H9 (cell line): ENCODE results near the gene OSBPL9. TPM values are rescaled to one million over a fixed set of nuclear protein-coding genes. Genes with fewer than 3 reads are reported as not detected.

Source experiments
- DNase-seq: peaks from one replicate; pipeline ENCODE4 v3.0.0-alpha.2; 2017
- H2AFZ ChIP-seq: one replicate; pipeline ENCODE4 v1.6.1; 2013; ENCODE audit warnings: mild to moderate bottlenecking, low read length, control low read depth, moderate library complexity
- H2AK5ac ChIP-seq: 2 replicates; pipeline ENCODE4 v1.6.1; 2013; ENCODE audit warnings: low read length, control low read depth, mixed read lengths; ENCODE audit not compliant: insufficient read length
- H2BK120ac ChIP-seq: one replicate; pipeline ENCODE4 v1.6.1; 2013; ENCODE audit warnings: low read depth, mild to moderate bottlenecking, low read length, control low read depth, inconsistent platforms; ENCODE audit not compliant: poor library complexity, severe bottlenecking
- H2BK12ac ChIP-seq: 2 replicates; pipeline ENCODE4 v1.6.1; 2013; ENCODE audit warnings: low read length, control low read depth, mixed read lengths, low read depth; ENCODE audit not compliant: insufficient read length
- H2BK15ac ChIP-seq: 2 replicates; pipeline ENCODE4 v1.6.1; 2013; ENCODE audit warnings: low read depth, low read length, control low read depth
- H2BK20ac ChIP-seq: one replicate; pipeline ENCODE4 v1.6.1; 2013; ENCODE audit warnings: low read depth, mild to moderate bottlenecking, low read length, control low read depth, inconsistent platforms; ENCODE audit not compliant: poor library complexity, severe bottlenecking
- H2BK5ac ChIP-seq: 2 replicates; pipeline ENCODE4 v1.6.1; 2013; ENCODE audit warnings: low read length, control low read depth, mixed read lengths; ENCODE audit not compliant: insufficient read length
- H3K14ac ChIP-seq: 2 replicates; pipeline ENCODE4 v1.6.1; 2013; ENCODE audit warnings: low read length, control low read depth; ENCODE audit not compliant: insufficient read depth
- H3K18ac ChIP-seq: 2 replicates; pipeline ENCODE4 v1.6.1; 2013; ENCODE audit warnings: low read depth, mild to moderate bottlenecking, mixed read lengths, low read length, control low read depth; ENCODE audit not compliant: insufficient read length
- H3K23ac ChIP-seq: 2 replicates; pipeline ENCODE4 v1.6.1; 2013; ENCODE audit warnings: low read length, control low read depth, mixed read lengths, low read depth; ENCODE audit not compliant: insufficient read length
- H3K23me2 ChIP-seq: 2 replicates; pipeline ENCODE4 v1.6.1; 2013; ENCODE audit warnings: low read depth, mild to moderate bottlenecking, mixed read lengths, low read length, control low read depth; ENCODE audit not compliant: insufficient read length, poor library complexity, severe bottlenecking
- H3K27ac ChIP-seq: 2 replicates; pipeline ENCODE4 v1.5.1; 2013; ENCODE audit warnings: low read length, control low read depth, mixed read lengths, low read depth; ENCODE audit not compliant: insufficient read length
- H3K27me3 ChIP-seq: 2 replicates; pipeline ENCODE4 v1.6.1; 2013; ENCODE audit warnings: low read length, control low read depth, inconsistent platforms; ENCODE audit not compliant: insufficient read depth
- H3K4ac ChIP-seq: 2 replicates; pipeline ENCODE4 v1.6.1; 2013; ENCODE audit warnings: low read depth, mild to moderate bottlenecking, control low read depth, inconsistent platforms, low read length, moderate library complexity
- H3K4me1 ChIP-seq: 2 replicates; pipeline ENCODE4 v1.6.1; 2013; ENCODE audit warnings: low read length, control low read depth, inconsistent platforms; ENCODE audit not compliant: insufficient read depth
- H3K4me2 ChIP-seq: 2 replicates; pipeline ENCODE4 v1.6.1; 2013; ENCODE audit warnings: low read length, control low read depth, mixed read lengths; ENCODE audit not compliant: insufficient read length, insufficient read depth
- H3K56ac ChIP-seq: 2 replicates; pipeline ENCODE4 v1.6.1; 2013; ENCODE audit warnings: low read depth, mild to moderate bottlenecking, mixed read lengths, low read length, control low read depth; ENCODE audit not compliant: insufficient read length
- H3K79me1 ChIP-seq: 2 replicates; pipeline ENCODE4 v1.6.1; 2013; ENCODE audit warnings: low read depth, mild to moderate bottlenecking, moderate library complexity, low read length, control low read depth, inconsistent platforms; ENCODE audit not compliant: insufficient read depth, poor library complexity, severe bottlenecking
- H3K79me2 ChIP-seq: 2 replicates; pipeline ENCODE4 v1.6.1; 2013; ENCODE audit warnings: low read length, control low read depth, inconsistent platforms; ENCODE audit not compliant: insufficient read depth
- H3K9ac ChIP-seq: 2 replicates; pipeline ENCODE4 v1.6.1; 2013; ENCODE audit warnings: low read length, control low read depth, mixed read lengths; ENCODE audit not compliant: insufficient read length; ENCODE audit errors: extremely low read depth
- H3K9me3 ChIP-seq: one replicate; pipeline ENCODE4 v1.6.1; 2013; ENCODE audit warnings: low read depth, low read length, inconsistent platforms; ENCODE audit not compliant: control insufficient read depth
- H3T11ph ChIP-seq: one replicate; pipeline ENCODE4 v1.6.1; 2013; ENCODE audit warnings: mild to moderate bottlenecking, low read length, control low read depth, inconsistent platforms
- H4K20me1 ChIP-seq: one replicate; pipeline ENCODE4 v1.6.1; 2013; ENCODE audit not compliant: control insufficient read depth, insufficient read length, insufficient read depth
- H4K5ac ChIP-seq: 2 replicates; pipeline ENCODE4 v1.6.1; 2013; ENCODE audit warnings: low read depth, mild to moderate bottlenecking, mixed read lengths, low read length, control low read depth; ENCODE audit not compliant: insufficient read length
- H4K8ac ChIP-seq: replicated peaks from 2 replicates; pipeline ENCODE4 v1.6.1; 2013; ENCODE audit warnings: low read length, control low read depth, mixed read lengths, low read depth; ENCODE audit not compliant: insufficient read length
- H4K91ac ChIP-seq: 2 replicates; pipeline ENCODE4 v1.6.1; 2013; ENCODE audit warnings: low read depth, mild to moderate bottlenecking, moderate library complexity, mixed read lengths, low read length, control low read depth; ENCODE audit not compliant: insufficient read length
- H3K27ac Mint-ChIP-seq, 3 experiments: 2 replicates in 2 of 3; 3 replicates in 1 of 3; pipeline ENCODE4 v1.8.0; 2020 to 2021; ENCODE audit warnings: mixed read lengths in 3 of 3, mild to moderate bottlenecking in 1 of 3, moderate library complexity in 1 of 3
- H3K27me3 Mint-ChIP-seq: 2 replicates; pipeline ENCODE4 v1.8.0; 2021; ENCODE audit warnings: low read depth, mild to moderate bottlenecking, moderate library complexity, mixed read lengths
- H3K36me3 Mint-ChIP-seq, 3 experiments: 2 replicates in 2 of 3; 3 replicates in 1 of 3; pipeline ENCODE4 v1.8.0; 2020 to 2021; ENCODE audit warnings: low read depth in 3 of 3, mixed read lengths in 3 of 3; ENCODE audit not compliant: insufficient read depth in 1 of 3
- H3K4me1 Mint-ChIP-seq, 2 experiments: 2 replicates each; pipeline ENCODE4 v1.8.0; 2020; ENCODE audit warnings: mixed read lengths in 2 of 2
- H3K4me3 Mint-ChIP-seq, 2 experiments: 2 replicates in 1 of 2; 3 replicates in 1 of 2; pipeline ENCODE4 v1.8.0; 2020 to 2021; ENCODE audit warnings: mild to moderate bottlenecking in 2 of 2, mixed read lengths in 2 of 2, moderate library complexity in 1 of 2
- H3K9me3 Mint-ChIP-seq, 2 experiments: 2 replicates in 1 of 2; 3 replicates in 1 of 2; pipeline ENCODE4 v1.8.0; 2020; ENCODE audit warnings: mild to moderate bottlenecking in 2 of 2, mixed read lengths in 2 of 2, moderate library complexity in 1 of 2
- CTCF ChIP-seq: fragments of 200-600 bp; sonication (generic); conservative IDR thresholded peaks from 3 replicates; pipeline ENCODE4 v1.8.0; 2021; ENCODE audit warnings: antibody characterized with exemption, mild to moderate bottlenecking
- WGBS: extraction: QIAGEN DNeasy Blood & Tissue Kit; methylation state at CpG from one replicate; pipeline ENCODE4 v1.1.7; 2013; ENCODE audit warnings: missing lambda C conversion rate, low lambda C conversion rate, mixed read lengths; ENCODE audit not compliant: insufficient read length; ENCODE audit errors: extremely low coverage; 5-methylcytosine and 5-hydroxymethylcytosine counted together
- total RNA-seq: library from RNA; stranded (reverse); gene quantifications from 2 replicates; pipeline ENCODE4 v1.2.1, GENCODE V29; 2021

Gene OSBPL9
- total RNA-seq, 1 experiment from 2014 or later = 76.7 TPM

- no peaks in the 10 kb centered on the region for H3K4me1 ChIP-seq
- no peaks in the 10 kb centered on the region for H4K20me1 ChIP-seq
- Mint-ChIP-seq H3K4me3 (no peak overlapping the region), H3K27me3 (no peaks in the 10 kb centered on the region), H3K9me3 (no peaks in the 10 kb centered on the region; a peak in 1 of 5 replicates), H3K27ac (peak overlapping the region in 1 of 3 experiments; percentile 35; a peak in 1 of 7 replicates), H3K36me3 (no peaks in the 10 kb centered on the region), H3K4me1 (peaks cover 20 to 27% of the 10 kb centered on the region in 2 experiments)
- H3K56ac ChIP-seq = no peak overlapping the region
- H3K9me3 ChIP-seq = no peaks in the 10 kb centered on the region
- H3K79me1 ChIP-seq = no peaks in the 10 kb centered on the region
- no peak overlapping the region for H4K8ac ChIP-seq
- no peak overlapping the region for H2BK15ac ChIP-seq
- no peaks in the 10 kb centered on the region for H3K23me2 ChIP-seq
- H3K4ac ChIP-seq = no peak overlapping the region
- H3K23ac ChIP-seq = no peak overlapping the region
- H3K14ac ChIP-seq = no peak overlapping the region; the same call in 1 of the 2 replicates
- H2BK20ac ChIP-seq = no peak overlapping the region
- no peak for TF ChIP-seq CTCF
- no peak overlapping the region for H4K5ac ChIP-seq
- no peak overlapping the region for H2BK5ac ChIP-seq
- H3K4me2 ChIP-seq = no peak overlapping the region
- H3K27me3 ChIP-seq = no peaks in the 10 kb centered on the region
- H2BK120ac ChIP-seq = no peak overlapping the region
- H3K18ac ChIP-seq = no peak overlapping the region
- no peak overlapping the region for H2BK12ac ChIP-seq
- no peaks in the 10 kb centered on the region for H3K79me2 ChIP-seq
- H4K91ac ChIP-seq = no peak overlapping the region
- H3K27ac ChIP-seq = no peak overlapping the region
- no peak overlapping the region for H2AK5ac ChIP-seq
- no peak overlapping the region for H2AFZ ChIP-seq
- no peak overlapping the region for H3T11ph ChIP-seq
- H3K9ac ChIP-seq = no peak overlapping the region
- no CpG with 5 or more reads among the region's 6 CpGs for WGBS
- peak; percentile 42 for DNase-seq
These were observed 31.6 kb downstream of the OSBPL9 start for GRCh38 chr1:51648180-51649109.
